Activated CD4-positive, alpha-beta T cell treated with anti-CD3 and anti-CD28 coated beads, Interleukin-10, Interleukin-2, amounts not matched to agents 100 ng/mL and 50 ng/mL, durations not matched to agents 16 hours and 8 hours (primary cell): ENCODE data around the gene AMPD3.

Experiments
- DNase-seq: peaks from one replicate; pipeline ENCODE4 v3.0.0-alpha.2; 2020

Gene AMPD3

DNA sequence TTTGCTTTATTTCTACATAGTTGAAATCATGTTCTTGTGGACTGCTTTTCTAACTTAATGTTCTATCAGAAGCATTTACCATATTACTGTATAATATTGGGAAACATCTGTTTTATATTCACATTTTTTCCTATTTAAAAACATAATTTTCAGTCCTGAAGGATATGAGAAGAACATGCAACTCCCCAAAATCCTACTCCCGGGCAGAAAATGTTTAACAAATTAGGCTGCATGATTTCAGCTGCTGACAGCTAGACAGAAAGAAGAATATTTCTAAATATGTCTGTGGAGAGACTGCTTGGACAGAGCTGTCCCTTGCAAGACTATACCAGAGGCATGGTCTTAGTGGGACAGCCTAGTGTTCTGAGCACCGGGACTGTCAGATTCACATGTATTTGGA is 15.7 kb upstream of the AMPD3 start:
- DNase-seq: no peak

DNA sequence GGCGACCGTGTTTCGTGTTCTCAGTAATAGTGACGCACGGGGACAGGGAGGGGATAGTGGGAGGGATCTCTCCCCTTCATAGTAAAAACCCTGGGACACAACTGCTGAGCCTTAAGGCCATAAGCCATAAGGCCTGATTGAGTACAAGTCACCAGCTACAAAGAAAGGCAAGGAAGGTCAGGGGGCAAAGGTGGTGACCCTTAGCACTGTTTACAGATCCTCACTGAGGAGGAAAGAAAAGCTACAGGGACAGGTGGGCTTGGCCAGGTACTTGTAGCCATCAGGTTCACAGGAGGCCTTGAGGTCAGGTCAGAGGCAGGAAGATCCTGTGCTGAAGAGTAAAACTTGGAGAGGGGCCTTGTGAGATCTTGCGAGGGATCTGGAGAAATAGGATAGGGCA is 15.1 kb upstream of the AMPD3 start:
- no peak for DNase-seq

DNA sequence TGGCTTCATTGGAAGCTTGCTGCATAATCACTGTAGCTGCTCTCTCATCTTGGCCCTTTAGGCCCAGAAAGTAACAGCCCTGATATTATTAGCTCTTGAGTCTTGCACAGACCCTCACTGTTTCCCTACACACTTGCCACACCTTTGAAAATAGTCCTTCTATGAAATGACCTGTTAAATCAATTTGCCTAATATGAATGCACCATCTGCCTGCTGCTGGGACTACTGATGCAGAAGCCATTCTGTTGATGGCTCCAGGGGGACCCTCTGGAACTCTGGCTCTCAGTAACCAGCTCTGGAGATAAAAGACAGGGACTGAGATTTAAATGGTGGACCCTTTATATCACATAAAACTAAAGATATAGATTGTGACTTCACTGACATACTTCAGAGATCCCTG is 14.7 kb upstream of the AMPD3 start:
- no peak for DNase-seq

DNA sequence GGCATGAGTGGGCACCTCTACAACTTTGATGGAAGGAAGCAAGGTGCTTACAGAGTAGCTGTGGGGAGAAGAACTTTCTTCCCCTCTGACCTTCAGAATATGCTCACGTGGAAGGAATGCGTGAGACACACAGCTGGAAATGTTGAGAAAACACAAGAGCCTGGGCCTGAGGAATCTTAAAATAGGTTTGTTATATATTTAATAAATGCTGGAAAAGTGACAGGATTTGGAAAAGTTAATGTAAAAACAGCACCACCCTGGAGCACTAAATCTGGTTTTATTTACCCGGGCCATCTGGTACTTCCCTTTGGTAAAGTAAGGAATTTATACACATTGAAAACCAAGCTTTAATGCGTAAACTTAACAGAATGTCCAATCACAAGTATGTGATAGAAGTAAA is 14.0 kb upstream of the AMPD3 start:
- DNase-seq: no peak

DNA sequence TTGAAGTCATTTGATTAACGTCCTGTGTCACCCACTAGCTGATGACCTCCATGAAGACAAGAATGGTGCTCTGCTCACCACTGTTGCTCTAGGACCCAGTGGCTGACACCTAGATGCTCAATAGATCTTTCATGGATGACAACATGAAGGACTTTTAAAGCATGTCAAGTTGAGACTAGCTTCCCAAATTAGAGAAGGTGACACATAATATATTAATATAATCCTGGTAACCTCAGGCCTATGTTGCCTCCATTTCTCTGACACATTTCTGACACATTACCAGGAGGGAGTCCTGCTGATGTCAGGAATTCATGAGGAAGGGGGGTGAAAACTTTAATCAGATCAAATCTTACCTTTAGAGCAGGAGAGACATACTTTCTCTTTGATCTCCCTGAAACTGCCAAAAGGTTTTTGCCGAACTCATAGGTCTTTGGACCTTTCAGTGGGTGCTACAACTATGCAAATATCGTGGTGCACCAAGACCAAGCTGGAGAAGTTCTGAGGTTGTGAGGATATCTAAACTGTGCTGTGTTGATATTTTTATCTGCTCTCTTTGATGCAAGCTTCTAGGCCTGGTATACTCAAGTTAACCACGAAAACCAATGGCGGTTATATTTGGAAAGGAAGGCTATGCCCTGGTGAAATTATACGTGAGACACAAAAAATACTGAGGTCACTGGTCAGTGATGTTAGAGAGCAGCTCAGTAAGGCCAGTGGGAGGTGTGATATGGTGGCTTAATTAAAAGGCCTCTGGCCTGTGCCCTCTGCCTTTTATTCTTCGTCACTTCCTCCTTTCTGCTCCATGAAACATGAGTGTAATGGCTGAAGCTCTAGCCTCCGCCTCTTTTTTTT is 13.2 kb upstream of the AMPD3 start:
- DNase-seq: peak; percentile 44

DNA sequence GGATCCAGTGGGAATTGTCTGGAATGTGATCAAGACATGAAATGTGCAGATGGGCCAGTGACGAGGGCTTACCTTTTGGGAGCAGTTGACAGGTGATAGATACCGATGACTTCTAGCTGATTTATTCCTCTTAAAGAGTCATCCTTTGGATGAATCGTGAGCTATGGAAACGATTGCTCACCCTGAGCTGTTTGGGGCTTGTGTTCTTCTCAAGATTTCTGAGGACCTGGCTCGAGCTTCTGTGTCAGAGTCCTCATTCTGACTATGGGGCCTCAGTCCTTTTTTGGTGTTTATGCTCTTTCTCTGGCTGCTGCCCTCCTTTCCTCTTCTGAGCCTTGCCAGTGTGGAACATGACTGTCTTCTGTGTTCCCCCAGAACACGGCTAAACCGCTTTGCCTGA is 11.9 kb upstream of the AMPD3 start:
- DNase-seq: no peak

DNA sequence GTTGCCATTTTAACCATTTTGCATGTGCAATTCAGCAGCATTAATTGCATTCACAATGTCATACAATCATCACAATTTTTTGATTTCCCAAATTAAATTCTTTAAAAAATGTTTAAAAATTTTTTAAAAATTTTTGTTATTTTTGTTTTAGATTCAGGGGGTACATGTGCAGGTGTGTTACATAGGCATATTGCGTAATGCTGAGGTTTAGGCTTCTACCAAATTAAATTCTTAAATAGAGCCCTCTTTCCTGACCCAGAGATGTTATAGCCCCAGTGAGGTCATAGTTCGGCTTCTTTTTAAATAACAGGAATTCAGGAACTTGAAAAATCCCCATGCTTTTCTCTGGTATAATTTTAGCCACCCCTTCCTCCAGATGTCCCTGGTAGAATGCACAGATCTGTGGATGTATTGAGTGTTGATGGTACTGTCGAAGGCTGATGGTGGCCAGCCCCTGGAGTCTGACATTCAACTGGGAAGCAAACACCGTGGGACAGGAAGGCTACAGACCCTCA is 11.3 kb upstream of the AMPD3 start:
- no peak for DNase-seq

DNA sequence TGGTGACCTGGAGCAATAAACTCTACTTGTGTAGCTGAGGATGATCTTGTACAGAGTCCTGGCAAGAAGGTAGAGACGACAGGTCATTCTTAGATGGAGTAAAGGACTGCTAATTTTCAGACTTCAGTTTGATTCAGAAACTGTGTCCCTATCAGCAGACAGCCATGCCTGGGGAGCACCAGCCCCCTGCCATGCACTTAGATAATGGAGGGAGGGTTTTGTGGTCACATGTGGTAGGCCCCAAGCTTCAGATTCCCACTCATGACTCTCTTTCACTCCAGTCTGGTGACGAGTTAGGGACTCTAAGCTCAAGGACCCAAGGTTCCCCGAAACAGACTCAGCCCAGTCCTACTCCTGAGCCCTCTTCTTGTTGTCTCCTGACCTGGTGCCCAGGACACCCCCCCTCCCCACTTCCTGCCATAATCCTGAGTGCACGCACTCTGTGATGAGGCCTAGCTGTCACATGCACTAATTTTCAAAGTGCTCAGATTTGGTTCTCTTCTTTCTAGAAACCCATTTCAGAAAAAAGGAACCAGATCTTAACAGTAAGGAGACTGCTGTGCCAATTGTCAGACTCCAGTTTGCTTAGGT is 10.2 kb upstream of the AMPD3 start:
- no peak for DNase-seq

DNA sequence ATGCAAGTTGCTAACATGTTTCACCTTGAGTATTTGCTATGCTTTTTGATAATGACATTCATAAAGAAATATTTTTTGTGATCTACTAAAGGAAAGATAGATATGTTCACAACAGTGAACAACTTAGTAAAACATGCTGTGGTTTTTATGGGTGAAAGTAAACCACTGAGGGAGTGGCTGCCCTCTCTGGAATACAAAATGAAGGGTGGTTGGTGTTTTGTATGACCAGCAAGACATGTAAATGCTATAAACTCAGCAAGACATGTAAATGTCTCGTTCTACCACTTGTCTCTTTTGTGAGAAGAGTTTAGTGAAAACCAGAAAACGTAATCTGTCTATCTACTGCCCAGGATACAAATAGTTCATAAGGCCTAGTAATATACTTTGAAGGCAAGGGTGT is 7.6 kb upstream of the AMPD3 start:
- no peak for DNase-seq

DNA sequence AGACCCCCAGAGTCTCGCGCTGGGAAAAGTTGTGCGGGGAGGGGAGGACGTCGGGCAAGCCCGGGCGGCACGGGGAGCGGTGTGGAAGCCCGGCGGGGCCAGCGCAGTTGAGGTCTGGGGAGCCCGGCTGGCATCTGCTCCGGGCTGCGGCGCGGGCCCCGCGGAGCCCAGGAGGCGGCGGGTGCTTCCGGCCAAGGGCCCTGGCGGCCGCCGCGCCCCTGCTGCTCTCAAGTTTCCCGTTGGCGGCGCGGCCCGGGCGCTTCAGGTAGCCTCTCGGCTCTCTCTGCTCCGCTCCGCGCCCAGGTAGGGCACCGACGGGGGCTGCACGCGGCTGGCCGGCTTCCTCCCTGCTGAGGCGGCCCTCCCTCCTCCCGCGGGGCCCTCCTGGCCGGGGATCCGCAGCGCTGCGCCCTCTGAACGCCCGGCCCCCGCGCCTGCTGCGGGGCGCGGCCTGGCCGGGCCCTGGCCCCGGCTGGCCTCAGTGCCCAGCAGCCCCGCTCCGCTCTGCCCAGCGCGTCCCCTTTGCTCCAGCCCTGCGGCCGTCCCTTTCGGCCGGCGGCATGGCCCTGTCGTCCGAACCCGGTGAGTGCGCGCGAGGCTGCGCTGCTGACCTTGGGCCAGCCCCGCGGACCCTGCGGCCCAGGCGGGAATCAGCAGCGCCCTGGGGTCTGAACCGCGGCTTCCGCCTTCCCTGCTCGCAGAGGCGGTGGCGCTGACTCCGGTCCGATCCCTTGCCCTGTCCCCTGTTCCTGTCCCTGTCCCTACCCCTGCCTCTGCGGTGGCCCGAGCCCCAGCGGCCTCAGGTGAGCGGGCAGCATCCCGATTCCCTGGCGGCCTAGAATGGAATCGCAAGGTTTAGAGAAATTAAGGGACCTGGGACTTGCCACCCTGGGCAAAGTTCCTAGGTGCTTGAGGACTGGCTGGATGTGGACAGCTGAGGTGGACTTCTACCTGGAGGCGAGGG is 4.3 kb upstream of the AMPD3 start:
- peak; percentile 46 for DNase-seq

DNA sequence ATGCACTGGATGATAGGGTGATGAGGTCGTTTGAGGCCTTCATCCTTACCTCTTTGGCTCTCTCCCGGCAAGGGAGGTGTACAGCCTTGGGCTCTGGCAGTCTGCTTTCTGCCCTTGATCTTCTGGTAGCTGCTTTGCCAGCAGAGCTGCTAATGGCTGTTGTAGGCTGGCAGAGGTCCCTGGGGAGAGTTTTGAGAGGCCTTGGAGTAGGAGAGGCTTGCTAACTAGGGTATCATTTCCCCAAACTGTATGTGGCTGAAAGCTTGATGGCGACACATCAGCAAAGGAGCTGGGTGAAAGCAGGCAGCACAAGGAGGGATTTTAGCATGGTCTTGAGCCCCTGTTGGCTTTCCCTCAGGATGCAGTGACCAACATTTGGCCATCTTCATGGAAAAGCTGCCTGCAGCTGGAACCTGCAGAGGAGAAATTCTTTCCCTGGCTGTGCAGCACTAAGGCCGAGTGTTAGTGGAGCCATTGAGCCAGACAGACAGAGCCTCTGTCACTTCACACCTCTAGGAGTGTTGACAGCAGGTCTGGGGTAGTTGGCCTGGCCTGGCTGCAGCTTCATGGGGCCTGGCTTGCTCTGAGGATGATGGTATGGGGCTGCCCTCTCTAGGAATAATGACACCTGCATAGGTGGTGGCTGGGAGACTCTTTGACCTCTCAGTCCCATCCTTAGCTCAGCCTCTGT is 3.5 kb upstream of the AMPD3 start:
- DNase-seq: no peak

DNA sequence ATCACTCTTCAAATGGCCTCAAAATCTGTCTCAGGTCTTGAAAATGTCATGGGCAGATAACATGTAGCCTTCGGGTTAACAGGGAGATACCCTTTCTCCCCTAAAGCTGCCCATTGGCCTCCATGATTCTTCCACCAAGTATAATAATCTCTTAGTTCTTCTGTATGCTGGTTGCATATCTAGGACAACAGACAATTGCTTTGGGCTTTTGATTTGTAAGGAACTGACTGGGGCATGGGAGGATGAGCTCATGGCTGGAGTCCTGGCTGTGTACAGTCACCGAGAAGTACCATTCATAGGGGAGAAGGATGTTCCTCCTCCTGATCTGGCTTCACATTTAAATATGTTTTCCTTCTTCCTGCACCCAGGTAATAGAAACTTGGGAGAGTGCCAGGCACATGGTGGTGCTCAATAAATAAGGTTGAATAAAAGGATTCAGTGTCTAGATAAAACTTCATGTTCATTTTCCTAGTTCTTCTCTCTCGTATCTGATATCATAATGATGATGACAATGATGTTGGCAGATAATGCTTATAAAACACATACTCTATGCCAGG is 2.8 kb upstream of the AMPD3 start:
- DNase-seq: no peak

DNA sequence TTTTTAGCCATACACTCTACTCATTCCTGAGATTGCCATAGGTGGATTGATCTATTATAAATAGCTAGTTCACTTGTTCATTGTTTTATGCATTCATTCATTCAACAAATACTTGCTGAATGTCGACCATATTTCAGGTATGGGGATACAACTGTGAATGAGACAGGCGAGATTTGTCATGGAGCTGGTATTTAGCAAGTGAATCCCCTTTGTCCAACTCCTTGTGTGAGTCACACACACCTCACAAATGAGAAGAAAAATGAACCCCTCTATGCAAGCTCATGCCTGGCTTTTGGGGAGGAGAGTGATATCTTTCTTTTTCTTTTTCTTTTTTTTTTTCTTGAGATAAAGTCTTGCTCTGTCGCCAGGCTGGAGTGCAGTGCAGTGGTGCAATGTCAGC is 1.8 kb upstream of the AMPD3 start:
- DNase-seq: no peak

DNA sequence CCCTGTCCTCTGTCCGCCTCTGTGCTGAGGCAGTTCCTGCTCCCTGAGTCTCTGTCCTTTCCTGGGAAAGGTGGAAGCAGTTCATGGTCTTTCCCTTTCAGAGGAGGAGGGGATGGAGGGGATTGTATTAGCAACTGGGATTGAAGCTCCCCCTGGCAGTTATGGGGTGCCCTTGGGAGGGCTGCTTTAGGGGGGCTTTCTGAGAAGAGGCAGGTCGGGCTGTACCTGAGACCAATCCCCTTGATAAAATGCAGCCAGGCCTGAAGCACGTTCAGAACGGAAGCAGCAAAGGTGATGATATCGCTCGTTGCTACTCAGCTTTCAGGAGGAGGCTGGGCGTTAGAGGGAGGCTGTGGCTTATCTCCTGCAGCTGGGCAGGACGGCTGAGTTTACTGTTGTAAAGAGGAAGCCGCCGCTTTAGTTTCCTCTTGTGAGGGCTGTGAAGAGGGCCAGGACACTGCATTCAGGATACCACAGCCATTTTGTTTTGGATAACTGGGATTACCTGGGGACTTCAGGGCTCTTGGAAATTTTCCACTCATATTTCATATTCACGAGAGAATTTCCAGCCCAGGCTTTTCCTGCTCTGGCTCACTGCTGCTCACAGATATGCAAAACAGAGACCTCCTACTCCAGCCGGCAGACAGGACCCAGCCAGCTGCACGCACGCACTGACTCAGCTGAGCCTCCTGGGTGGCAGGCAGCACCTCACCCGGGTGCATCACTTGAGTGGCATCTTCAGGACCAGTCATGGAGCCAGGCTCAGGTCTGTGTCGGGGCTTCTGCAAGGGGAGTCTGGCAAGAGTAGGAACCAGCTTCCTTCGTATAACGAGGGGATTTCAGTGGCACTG is 798 bp downstream of the AMPD3 start:
- DNase-seq: peak; percentile 87

DNA sequence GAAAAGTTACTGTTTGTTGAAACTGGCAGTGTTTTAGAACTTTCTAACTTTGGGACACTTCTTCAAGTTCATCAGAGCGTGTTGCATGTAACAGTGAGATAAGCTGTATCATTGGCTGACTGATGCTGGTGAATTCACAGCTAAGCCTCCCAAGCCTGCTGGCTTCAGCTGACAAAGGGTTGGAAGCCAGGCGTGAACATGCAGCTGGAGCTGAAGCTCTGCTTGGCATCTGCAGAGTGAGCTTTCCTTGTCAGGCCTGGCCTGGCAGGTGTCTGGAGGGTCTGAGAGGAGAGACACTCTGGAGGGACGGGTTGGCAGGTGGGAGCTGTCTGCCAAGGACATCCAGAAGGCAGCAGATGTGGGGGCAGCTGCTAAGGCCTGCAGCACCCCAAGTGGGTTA is 1.5 kb downstream of the AMPD3 start:
- DNase-seq: no peak

DNA sequence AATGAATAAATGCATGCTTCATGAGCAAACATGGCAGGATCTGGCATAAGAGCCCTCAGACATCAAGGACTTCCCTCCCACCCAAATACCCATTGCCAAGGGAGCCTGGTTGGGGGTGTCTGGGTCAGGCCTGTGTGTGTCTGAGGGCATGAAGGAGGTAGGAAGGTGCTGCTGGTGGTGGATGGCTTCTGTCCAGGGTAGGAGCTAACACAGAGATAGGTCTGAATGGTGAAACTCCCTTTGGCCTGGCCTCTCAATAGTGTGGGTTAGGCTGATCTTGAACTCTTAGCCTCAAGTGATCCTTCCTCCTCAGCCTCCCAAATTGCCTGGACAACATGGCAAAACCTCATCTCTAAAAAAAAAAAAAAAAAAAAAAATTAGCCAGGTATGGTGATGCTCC is 2.8 kb downstream of the AMPD3 start:
- DNase-seq: no peak

DNA sequence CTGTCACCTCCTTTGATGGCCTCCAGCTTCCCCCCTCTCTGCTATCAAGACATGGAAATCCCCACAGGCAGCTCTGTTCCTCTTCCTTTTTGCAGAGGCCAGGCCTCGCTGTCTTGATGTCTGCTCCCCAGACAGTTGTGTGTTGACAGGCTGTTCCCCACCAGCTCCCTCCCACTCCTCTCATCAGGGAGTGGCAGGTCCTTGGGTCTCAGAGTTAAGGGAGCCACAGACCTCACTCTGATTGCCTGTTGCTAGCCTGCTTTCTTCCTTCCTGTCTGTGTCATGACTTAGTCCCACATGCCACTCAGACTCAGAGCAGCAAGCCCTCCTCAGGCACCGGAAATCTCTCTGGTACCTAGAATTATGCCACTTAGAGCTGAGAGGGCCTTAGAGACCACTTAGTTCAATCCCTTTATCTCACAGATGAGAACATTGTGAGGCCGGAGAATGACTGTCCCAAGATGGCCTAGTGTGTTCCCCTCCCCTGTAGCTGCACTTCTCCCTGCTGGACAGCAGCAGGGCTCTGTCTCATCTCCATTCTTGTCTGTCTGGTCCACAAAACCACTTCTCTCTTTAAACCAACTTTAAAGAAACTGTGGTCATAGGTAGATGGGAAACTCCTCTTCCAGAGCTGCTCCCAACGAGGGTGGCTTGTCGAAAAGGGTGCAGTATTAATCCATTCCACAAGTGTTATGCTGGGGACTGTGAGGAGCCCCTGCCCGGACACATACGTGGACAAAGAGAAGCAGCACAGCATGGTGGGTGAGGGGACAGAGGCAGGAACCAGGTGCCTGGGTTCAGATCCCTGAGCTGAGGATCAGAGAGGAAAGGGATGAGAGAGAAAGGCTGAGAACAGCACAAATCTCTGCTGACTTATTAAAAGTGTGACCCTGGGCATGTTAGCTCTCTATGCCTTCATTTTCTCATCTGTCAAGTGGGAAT is 4.2 kb downstream of the AMPD3 start:
- DNase-seq: peak; percentile 88

DNA sequence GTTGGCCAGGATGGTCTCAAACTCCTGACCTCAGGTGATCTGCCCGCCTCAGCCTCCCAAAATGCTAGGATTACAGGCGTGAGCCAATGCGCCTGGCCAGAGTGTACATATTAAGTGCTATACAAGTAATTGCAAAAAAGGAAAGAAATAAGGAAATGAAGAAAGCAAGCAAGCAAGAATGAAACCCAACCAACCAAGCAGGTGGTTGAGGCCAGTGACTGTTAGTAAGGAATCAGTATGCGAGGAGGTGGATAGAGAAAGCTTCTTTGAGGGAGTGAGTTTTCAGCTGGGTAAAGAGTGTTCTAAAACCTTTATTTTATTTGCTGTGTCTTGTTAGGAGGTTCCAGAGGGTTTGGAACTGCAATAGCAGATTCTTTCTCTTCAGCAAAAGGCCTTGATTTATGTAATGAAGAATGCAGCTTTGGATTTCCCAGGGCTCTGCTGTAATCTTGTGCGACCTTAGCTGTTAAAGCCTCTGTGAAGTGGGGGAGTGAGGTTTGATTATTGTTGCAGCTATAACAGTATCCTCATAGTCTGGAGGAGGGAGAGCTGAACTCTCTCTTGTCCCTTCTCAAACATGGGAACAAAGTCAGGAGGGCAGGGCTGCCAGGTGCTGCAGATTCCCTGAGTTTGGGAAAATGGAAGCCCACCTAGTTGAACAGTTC is 5.7 kb downstream of the AMPD3 start:
- DNase-seq: no peak

DNA sequence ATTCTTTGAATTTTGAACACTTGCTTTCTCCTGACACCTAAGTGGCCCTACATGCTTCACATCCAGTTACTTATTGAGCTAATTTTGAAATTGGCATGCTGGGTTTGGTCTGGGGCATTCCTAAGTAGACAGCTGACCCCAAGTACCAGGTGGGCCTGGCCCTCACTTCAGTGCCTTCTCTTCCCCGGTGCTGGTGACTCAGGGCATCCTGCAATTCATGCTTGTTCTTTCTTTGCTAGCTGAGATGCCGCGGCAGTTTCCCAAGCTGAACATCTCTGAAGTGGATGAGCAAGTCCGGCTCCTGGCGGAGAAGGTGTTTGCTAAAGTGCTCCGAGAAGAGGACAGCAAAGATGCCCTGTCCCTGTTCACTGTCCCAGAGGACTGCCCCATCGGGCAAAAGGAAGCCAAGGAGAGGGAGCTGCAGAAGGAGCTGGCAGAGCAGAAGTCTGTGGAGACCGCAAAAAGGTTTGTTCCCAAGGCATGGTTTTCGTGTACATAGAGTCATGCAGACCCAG is 6.3 kb downstream of the AMPD3 start:
- DNase-seq: no peak
